GM12878 (cell line): Measurements from ENCODE around the gene MMP24.

Experiments used
- CHD2 ChIP-seq: IDR thresholded peaks from 2 replicates; pipeline ENCODE4 v1.6.1; 2011; ENCODE audit warnings: low read depth, low read length, improper control_type of control experiment, borderline replicate concordance
- CTCF ChIP-seq, 3 experiments: IDR thresholded peaks in 2 of 3; conservative IDR thresholded peaks in 1 of 3; 2 replicates each; pipeline ENCODE4 v1.5.1; 2011; ENCODE audit warnings: low read depth in 3 of 3, low read length in 3 of 3, mild to moderate bottlenecking in 3 of 3, control low read depth in 2 of 3, moderate library complexity in 2 of 3, inconsistent platforms in 1 of 3, mixed read lengths in 1 of 3; ENCODE audit not compliant: control insufficient read depth in 2 of 3, insufficient read depth in 1 of 3; ENCODE audit errors: extremely low read depth in 1 of 3
- EZH2 ChIP-seq: IDR thresholded peaks from 2 replicates; pipeline ENCODE4 v1.6.1; 2012; ENCODE audit warnings: low read depth, mild to moderate bottlenecking, control low read depth, inconsistent platforms, low read length, borderline replicate concordance; ENCODE audit not compliant: control insufficient read depth
- KDM1A ChIP-seq: fragments of 200-600 bp; sonication (generic); IDR thresholded peaks from 2 replicates; pipeline ENCODE4 v1.6.1; 2016; ENCODE audit warnings: borderline replicate concordance
- NR2C1 ChIP-seq: fragments of 450-650 bp; IDR thresholded peaks from 2 replicates; pipeline ENCODE4 v1.6.1; 2017; ENCODE audit warnings: antibody characterized with exemption, mild to moderate bottlenecking, moderate library complexity
- RAD21 ChIP-seq: IDR thresholded peaks from 2 replicates; pipeline ENCODE4 v1.6.1; 2011; ENCODE audit warnings: mild to moderate bottlenecking, low read depth, low read length, moderate library complexity; ENCODE audit not compliant: insufficient read depth
- YY1 ChIP-seq: IDR thresholded peaks from 2 replicates; pipeline ENCODE4 v1.6.1; 2011; ENCODE audit warnings: low read depth, mild to moderate bottlenecking, low read length
- ZBED1 ChIP-seq: IDR thresholded peaks from 2 replicates; pipeline ENCODE4 v1.6.1; 2016; ENCODE audit warnings: borderline replicate concordance
- TF ChIP-seq, protein P1 (sequence below): IDR thresholded peaks from 2 replicates; pipeline ENCODE4 v1.6.1; 2011; ENCODE audit warnings: borderline replicate concordance, low read depth, mild to moderate bottlenecking, moderate library complexity, mixed read lengths, low read length; ENCODE audit not compliant: insufficient read depth; ENCODE audit errors: extremely low read length
- TF ChIP-seq, protein P2 (sequence below): fragments of 450-650 bp; IDR thresholded peaks from 2 replicates; pipeline ENCODE4 v1.6.1; 2017; ENCODE audit warnings: mild to moderate bottlenecking, low read depth, inconsistent platforms; ENCODE audit not compliant: poor library complexity, severe bottlenecking
- TF ChIP-seq, protein P3 (sequence below): fragments of 150-350 bp; IDR thresholded peaks from 2 replicates; pipeline ENCODE4 v1.6.1; 2016; ENCODE audit warnings: low read depth, low read length

DNA sequence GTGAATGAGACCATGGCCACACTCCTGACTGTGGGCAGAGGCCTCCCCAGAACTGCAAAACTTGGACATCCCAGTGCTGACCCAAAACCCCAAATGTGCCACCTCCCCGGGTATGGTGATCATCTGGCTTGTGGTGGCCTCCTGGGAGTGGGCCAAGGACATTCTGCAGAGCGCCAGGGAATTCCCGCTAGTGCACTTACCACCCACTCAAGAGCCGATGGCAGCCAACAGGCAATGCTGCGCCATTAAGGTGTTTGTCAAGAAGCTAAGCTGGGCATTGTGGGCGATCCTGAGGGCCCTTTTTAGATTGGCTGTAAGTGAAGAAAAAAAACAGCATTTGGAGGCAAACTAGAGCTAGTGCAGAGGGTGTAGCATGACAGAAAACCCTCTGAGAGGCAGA lies 9.4 kb downstream of the MMP24 start:
- TF ChIP-seq, protein P1, sequence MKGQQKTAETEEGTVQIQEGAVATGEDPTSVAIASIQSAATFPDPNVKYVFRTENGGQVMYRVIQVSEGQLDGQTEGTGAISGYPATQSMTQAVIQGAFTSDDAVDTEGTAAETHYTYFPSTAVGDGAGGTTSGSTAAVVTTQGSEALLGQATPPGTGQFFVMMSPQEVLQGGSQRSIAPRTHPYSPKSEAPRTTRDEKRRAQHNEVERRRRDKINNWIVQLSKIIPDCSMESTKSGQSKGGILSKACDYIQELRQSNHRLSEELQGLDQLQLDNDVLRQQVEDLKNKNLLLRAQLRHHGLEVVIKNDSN = no peak
- no peak for TF ChIP-seq CTCF (IDR thresholded peaks at IDR 0.05 in 2 of 3, conservative IDR thresholded peaks at IDR 0.05 in 1 of 3; ENCODE audit: control insufficient read depth in 2 of 3, extremely low read depth in 1 of 3, insufficient read depth in 1 of 3, low read depth in 3 of 3, low read length in 3 of 3)
- TF ChIP-seq, protein P2, sequence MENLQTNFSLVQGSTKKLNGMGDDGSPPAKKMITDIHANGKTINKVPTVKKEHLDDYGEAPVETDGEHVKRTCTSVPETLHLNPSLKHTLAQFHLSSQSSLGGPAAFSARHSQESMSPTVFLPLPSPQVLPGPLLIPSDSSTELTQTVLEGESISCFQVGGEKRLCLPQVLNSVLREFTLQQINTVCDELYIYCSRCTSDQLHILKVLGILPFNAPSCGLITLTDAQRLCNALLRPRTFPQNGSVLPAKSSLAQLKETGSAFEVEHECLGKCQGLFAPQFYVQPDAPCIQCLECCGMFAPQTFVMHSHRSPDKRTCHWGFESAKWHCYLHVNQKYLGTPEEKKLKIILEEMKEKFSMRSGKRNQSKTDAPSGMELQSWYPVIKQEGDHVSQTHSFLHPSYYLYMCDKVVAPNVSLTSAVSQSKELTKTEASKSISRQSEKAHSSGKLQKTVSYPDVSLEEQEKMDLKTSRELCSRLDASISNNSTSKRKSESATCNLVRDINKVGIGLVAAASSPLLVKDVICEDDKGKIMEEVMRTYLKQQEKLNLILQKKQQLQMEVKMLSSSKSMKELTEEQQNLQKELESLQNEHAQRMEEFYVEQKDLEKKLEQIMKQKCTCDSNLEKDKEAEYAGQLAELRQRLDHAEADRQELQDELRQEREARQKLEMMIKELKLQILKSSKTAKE = no peak
- no peak for TF ChIP-seq KDM1A
- no peak for TF ChIP-seq EZH2
- no peak for TF ChIP-seq ZBED1
- TF ChIP-seq NR2C1 = no peak
- TF ChIP-seq, protein P3, sequence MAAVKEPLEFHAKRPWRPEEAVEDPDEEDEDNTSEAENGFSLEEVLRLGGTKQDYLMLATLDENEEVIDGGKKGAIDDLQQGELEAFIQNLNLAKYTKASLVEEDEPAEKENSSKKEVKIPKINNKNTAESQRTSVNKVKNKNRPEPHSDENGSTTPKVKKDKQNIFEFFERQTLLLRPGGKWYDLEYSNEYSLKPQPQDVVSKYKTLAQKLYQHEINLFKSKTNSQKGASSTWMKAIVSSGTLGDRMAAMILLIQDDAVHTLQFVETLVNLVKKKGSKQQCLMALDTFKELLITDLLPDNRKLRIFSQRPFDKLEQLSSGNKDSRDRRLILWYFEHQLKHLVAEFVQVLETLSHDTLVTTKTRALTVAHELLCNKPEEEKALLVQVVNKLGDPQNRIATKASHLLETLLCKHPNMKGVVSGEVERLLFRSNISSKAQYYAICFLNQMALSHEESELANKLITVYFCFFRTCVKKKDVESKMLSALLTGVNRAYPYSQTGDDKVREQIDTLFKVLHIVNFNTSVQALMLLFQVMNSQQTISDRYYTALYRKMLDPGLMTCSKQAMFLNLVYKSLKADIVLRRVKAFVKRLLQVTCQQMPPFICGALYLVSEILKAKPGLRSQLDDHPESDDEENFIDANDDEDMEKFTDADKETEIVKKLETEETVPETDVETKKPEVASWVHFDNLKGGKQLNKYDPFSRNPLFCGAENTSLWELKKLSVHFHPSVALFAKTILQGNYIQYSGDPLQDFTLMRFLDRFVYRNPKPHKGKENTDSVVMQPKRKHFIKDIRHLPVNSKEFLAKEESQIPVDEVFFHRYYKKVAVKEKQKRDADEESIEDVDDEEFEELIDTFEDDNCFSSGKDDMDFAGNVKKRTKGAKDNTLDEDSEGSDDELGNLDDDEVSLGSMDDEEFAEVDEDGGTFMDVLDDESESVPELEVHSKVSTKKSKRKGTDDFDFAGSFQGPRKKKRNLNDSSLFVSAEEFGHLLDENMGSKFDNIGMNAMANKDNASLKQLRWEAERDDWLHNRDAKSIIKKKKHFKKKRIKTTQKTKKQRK = no peak
- TF ChIP-seq YY1 = no peak
- TF ChIP-seq RAD21 = no peak
- TF ChIP-seq CHD2 = no peak
